DMS79 (cell line): Measurements from ENCODE around the gene IER3.

Experiments
- DNase-seq: peaks from one replicate; lab custom pipeline; 2025; lab: John Stamatoyannopoulos, UW

IER3 gene

GRCh38 chr6:30747902-30748769, 3.8 kb upstream of the IER3 start:
- DNase-seq = no peak

DNA sequence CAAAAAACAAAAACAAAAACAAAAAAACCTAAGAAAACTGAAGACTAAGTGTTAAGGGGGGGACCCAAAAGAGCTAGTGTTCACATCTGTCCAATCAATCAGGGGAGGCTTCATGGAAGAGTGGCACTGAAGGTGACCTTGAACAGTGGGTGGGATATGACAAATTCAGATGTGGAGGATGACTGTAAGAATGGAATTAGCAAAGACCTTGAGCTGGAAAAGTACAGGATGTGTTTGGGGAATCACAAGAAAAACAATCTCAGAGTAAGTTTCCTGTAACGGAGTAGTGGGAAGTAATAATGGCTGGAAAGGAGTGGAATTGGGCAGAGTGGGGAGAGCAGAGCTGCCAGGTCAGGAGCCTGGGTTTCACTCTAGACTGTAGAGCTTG, 2.9 kb upstream of the IER3 start:
- no peak for DNase-seq

DNA sequence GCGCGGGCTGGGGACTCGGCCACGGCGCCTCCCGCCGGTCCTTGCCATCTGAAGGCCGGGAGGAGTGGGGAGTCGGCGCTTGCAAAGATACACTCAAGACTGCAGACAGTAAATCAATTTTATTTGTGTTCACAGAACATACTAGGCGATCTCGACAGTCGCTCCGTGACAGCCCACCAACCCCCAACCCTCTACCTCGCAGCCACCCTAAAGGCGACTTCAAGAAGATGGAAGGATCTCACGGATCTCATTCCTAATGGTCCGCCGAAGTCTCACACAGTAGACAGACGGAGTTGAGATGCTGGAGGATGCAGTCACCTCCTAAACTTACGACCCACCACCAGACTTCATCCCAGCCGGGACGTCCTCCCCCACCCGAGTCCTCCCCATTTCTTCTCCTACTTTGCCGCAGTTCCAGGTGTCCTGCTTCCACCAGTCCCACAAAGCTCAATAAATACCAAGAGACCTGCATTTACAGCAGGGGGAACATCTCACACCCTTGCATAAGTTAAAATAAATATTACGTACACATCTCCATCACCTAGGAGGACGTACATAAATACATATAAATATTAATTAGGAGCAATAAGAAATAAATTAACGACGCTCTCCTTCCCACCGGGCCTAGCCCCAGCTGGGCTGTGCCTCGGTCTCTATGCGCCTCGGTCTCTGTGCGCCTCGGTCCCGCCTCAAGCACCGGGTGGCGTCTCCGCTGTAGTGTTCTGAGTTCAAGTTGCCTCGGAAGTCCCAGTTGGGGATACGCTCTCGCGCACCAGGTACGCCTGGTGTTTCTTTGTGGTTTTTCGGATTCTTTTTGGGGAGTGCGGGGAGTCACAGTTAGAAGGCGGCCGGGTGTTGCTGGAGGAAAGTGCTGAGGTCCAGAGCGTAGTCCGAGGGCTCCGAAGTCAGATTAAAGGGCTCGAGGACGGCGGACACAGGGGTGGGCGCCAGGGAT, 971 bp downstream of the IER3 start:
- DNase-seq = no peak

DNA sequence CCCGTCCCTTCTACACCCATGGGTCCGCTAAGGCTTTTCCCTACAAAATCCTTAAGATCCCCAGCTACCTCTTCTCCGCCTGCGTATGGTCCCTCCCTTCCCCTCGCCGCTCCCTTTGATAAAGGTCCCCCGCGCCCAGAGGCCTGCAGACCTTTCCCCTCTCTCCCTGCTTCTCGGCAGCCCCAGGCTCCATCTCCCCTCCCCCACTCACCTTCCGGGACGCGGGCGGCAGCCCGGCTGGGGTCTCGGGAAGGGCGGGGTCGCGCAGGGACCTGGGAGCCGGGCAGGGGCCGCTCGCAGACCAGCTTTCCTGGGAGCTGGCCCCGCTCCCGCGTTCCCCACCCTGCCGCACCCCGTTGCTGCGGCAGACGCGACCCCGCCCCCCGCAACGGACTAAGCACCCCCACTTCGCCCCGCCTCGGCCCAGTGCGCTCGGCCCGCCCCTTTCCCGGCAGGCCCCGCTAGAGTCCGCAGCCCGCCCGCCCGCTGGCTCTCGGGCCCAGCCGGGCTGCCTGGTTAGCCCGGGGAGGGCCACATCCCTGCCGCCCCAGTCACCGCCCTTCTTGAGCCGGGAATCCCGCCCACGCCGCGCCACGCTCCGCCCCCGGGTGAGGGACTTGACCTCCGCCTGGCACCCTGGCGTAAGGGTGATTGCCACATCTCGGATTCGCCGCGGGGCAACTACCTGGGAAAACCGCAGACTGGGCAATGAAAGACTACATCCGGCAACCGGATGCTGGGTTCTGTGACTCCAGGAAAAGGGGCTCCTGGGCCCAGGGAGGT, 1.8 kb downstream of the IER3 start, which contains the start of gene FLOT1:
FLOT1 (minus strand) TSS at position 372 of the 783 bp plus-strand sequence. CDS start 498 bp downstream, outside the sequence.
- peak; percentile 75 for DNase-seq

DNA sequence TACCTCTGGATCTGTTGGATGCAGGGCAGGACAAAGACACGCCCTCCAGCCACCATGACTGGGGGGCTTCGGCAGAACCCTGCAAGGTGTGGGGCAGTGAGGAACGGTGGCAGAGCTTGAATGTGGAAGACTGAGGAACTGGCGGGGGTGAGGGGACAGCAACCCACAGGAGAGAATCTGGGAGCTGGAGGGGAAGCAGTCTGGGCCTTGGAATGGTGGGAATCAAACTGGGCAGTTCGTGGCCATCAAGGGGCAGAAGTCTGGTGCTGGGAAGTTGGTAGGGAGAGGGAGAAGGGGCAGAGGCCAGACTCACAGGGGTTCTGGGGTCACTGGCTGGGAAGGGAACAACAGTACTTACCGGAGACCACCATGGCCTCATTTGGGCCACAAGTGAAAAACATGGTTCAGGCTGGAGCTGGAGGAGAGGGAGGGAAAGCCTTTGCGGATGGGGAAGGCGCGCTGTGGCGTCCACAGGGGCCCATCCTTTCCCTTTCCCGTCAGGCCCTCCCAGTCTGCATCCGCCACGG, 2.5 kb downstream of the IER3 start:
- DNase-seq = no peak

DNA sequence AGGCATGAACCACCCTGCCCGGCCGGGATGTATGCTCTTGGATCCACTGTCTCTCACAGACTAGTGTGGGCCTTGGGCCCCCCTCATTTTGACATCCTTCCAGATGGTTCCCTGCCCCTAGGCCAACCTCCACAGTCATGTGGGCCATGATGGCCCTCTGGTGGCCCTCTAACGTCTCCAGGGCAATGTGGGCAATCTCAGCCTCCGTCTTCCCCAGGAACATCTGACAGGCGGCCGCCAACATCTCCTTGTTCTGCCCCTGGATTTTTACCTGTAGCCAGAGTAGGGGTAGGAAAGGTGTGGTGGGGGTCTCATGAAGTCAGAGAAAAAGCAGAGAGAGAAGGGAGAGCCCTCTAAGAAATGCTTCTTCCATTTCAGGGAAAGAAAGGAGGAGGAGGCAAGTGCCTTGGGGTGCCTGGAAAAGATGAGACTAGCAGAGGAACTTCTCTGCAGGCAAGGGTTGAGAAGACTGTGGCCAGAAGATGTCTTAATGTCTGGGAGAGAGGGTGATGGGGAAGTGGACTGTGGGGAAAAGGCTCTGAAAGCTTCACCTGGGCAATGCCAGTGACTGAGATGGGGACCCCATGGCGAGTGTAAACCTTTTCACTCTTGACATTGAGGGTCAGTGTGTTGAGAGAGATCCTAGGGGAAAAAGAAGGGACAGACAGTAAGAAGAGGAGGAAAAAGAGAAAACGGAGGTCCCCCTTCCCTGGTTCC, 3.1 kb downstream of the IER3 start:
- DNase-seq = no peak

DNA sequence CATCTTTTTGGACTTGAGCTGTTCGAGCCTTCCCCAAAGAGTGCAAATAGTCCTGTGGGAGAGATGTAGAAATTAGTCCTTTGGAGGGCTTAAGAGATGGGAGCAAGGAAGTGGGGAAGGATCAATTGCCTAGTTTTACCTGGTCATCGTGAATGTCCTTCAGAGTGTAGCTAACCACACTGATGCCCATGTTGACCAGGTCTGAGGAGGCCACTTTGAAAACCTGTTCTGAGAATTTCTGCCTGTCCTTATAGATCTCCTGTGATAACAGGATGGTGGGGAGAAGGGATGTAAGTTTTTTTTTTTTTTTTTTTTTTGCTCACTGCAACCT, 3.8 kb downstream of the IER3 start:
- DNase-seq = no peak

GRCh38 chr6:30738532-30738931, 5.8 kb downstream of the IER3 start:
- no peak for DNase-seq

GRCh38 chr6:30735668-30736314, 8.6 kb downstream of the IER3 start:
- DNase-seq = no peak

GRCh38 chr6:30732237-30732943, 12.0 kb downstream of the IER3 start:
- no peak for DNase-seq

- peak; percentile 51 for DNase-seq
Observed at GRCh38 chr6:30730601-30731435, 13.5 kb downstream of the IER3 start.

DNA sequence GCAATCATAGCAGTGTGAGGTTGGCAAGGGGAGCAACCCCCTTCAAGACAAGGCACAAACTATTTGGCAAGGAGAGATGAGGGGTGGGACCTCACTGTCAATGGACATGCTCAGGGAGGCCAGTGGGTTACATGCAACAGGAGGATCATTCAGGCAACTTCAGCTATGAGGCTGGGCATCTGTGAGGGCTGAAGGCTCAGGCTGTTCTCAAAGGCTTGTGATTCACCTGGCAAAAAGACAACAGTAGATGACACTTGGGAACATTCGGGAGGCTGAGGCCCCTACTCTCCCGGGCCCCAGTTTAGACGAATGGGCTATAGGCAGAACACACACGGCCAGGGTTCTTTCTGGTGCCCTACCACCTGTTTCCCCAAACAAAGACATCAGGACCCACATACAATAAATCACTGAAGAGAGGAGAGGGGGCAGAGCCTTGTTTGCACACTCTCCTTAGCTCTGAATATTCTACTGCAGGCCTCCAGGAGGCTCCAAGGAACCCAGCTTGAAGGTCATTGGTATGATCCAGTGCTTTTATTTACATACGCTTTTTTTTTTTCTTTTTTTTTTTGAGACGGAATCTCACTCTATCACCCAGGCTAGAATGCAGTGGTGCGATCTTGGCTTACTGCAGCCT, 16.3 kb downstream of the IER3 start:
- no peak for DNase-seq

GRCh38 chr6:30726506-30727413, 17.6 kb downstream of the IER3 start:
- no peak for DNase-seq

- no peak for DNase-seq
Observed at GRCh38 chr6:30725713-30726505, 18.4 kb downstream of the IER3 start.

GRCh38 chr6:30724906-30725667, 19.3 kb downstream of the IER3 start:
- no peak for DNase-seq
